K562 (cell line): ENCODE measurements around the gene TMEM245. TPM values are rescaled to one million over a fixed set of nuclear protein-coding genes. Genes with fewer than 3 reads are reported as not detected.

Experiments
- GTF2E2 ChIP-seq: fragments of 200-800 bp; sonication (Bioruptor generic); IDR thresholded peaks from 2 replicates; pipeline ENCODE4 v1.6.1; 2016; ENCODE audit warnings: missing genetic modification characterization, missing compliant biosample characterization
- LEF1 ChIP-seq: fragments of 450-650 bp; IDR thresholded peaks from 2 replicates; pipeline ENCODE4 v1.6.1; 2016; ENCODE audit warnings: mild to moderate bottlenecking
- MCM2 ChIP-seq: fragments of 450-650 bp; IDR thresholded peaks from 2 replicates; pipeline ENCODE4 v1.6.1; 2017; ENCODE audit warnings: low read depth, mild to moderate bottlenecking
- PML ChIP-seq: IDR thresholded peaks from 2 replicates; pipeline ENCODE4 v1.6.1; 2012; ENCODE audit warnings: low read length, inconsistent platforms
- RBM25 ChIP-seq: fragments of 200-400 bp; formaldehyde crosslinking; IDR thresholded peaks from 2 replicates; pipeline ENCODE4 v1.6.1; 2018; ENCODE audit warnings: low read length, low read depth, moderate library complexity; ENCODE audit not compliant: severe bottlenecking
- SMARCA5 ChIP-seq: fragments of 450-650 bp; IDR thresholded peaks from 2 replicates; pipeline ENCODE4 v1.6.1; 2016
- SMARCE1 ChIP-seq: fragments of 450-650 bp; IDR thresholded peaks from 2 replicates; pipeline ENCODE4 v1.7.1; 2016; ENCODE audit warnings: mild to moderate bottlenecking
- TRIM24 ChIP-seq, 2 experiments: fragments of 450-650 bp; IDR thresholded peaks; 2 replicates each; pipeline ENCODE4 v1.6.1; 2016
- YY1 ChIP-seq, 3 experiments: IDR thresholded peaks; 2 replicates each; pipeline ENCODE4 v1.6.1; 2011; ENCODE audit warnings: low read length in 2 of 3, mild to moderate bottlenecking in 2 of 3, moderate library complexity in 2 of 3, borderline replicate concordance in 1 of 3, control low read depth in 1 of 3, low read depth in 1 of 3; ENCODE audit not compliant: insufficient read depth in 3 of 3, insufficient replicate concordance in 2 of 3, control insufficient read depth in 1 of 3, insufficient read length in 1 of 3; ENCODE audit errors: extremely low read depth in 1 of 3
- ZBTB1 ChIP-seq: sonication (generic); formaldehyde crosslinking; IDR thresholded peaks from 2 replicates; pipeline ENCODE4 v1.8.1; 2023; ENCODE audit warnings: missing genetic modification reagents, low read depth, mild to moderate bottlenecking, borderline replicate concordance
- ZZZ3 ChIP-seq: fragments of 450-650 bp; IDR thresholded peaks from 2 replicates; pipeline ENCODE4 v1.6.1; 2016; ENCODE audit warnings: antibody characterized with exemption, mild to moderate bottlenecking, moderate library complexity
- polyA plus RNA-seq, 8 experiments: library from polyadenylated mRNA; depleted of rRNA in 4 of 8; stranded (reverse) in 5 of 8; unstranded in 3 of 8; fragments of >200 nt; fragmentation: Nextera tagmentation in 2 of 8; fragmentation: Illumina TruSeq in 1 of 8; extraction: Ambion mirVana in 2 of 8; extraction: Trizol in 1 of 8; gene quantifications; 2 replicates each; pipeline versions ENCODE4 v1.2.1 to v1.2.3, GENCODE V29; 2011 to 2014; ENCODE audit warnings: inconsistent platforms in 1 of 8, missing spikeins in 1 of 8
- total RNA-seq, 7 experiments: library from RNA; depleted of rRNA in 6 of 7; stranded (reverse); fragments of >200 nt in 6 of 7; fragmentation: Illumina TruSeq in 2 of 7; extraction: Trizol in 2 of 7; gene quantifications; 2 replicates each; pipeline versions ENCODE4 v1.2.1 to v1.2.3, GENCODE V29; 2011 to 2021; ENCODE audit warnings: low replicate concordance in 1 of 7
- TF ChIP-seq, protein P1 (sequence below), 2 experiments: fragments of 450-650 bp in 1 of 2; sonication (generic) in 1 of 2; formaldehyde crosslinking in 1 of 2; IDR thresholded peaks; 2 replicates each; pipeline versions ENCODE4 v1.7.1 to v1.9.0; 2016 to 2022; ENCODE audit warnings: inconsistent platforms in 1 of 2, mild to moderate bottlenecking in 1 of 2, missing genetic modification reagents in 1 of 2
- TF ChIP-seq, protein P2 (sequence below), 2 experiments: IDR thresholded peaks; 2 replicates each; pipeline ENCODE4 v1.6.1; 2011; ENCODE audit warnings: borderline replicate concordance in 1 of 2, control low read depth in 1 of 2, low read depth in 1 of 2, low read length in 1 of 2, mild to moderate bottlenecking in 1 of 2, mixed read lengths in 1 of 2, moderate library complexity in 1 of 2; ENCODE audit not compliant: insufficient read depth in 1 of 2, insufficient read length in 1 of 2, poor library complexity in 1 of 2, severe bottlenecking in 1 of 2; ENCODE audit errors: extremely low read depth in 1 of 2

The TMEM245 gene
- total and polyA plus RNA-seq, 9 of the 15 experiments (the other 6 are each of a cell fraction or from before 2014, with no cell fraction given): 8.5 to 43.2 (median 24.3) TPM

DNA sequence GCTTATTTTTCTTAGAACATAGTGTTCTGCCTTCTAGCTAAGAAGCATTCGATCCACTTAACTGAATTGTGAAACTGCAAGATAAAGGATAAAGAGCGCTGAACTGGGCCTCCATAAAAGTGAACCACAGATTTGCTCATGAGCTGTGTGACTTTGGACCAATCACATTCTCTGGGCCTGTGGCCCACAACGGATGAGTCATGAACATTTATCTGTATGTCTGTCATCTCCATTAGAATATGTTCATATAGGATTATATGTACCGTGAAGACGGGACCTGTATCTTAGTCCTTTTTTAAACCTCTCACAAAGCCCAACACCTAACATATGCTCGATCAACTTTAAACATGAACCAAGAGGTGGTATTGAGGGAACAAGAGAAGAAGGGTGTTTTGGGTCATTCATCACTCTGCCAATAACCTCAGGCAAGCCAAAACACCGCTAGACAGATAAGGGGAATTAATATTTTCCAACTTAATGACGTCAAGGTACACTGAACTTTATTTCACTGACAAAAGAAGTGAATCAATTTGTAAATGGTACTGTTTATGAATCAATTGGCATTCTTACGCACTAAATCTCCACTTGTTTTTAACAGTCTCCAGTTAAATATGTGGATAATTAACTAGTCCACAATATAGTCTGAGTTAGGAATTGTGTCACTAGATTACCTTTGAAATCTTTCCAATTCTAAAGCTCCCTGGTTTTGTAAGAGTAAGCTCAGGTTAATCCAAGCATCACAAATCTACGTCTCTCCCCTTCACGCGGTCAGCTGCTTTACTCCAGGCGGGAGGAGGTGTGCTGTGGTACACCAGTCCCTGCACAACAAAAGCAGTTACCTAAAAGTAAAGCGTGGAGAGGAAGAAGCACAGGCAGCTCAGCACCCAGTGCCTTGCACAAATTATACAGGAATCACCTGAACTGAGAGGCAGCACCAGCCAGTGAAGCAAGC is 1.6 kb downstream of the TMEM245 start (continued):
- TF ChIP-seq RBM25: peak; percentile 77
- peak; percentile 82 for TF ChIP-seq SMARCE1
- no peak for TF ChIP-seq ZBTB1
- peak; percentile 10; the same call in 1 of the 2 replicates for TF ChIP-seq LEF1
- TF ChIP-seq MCM2: no peak
- TF ChIP-seq, protein P1, sequence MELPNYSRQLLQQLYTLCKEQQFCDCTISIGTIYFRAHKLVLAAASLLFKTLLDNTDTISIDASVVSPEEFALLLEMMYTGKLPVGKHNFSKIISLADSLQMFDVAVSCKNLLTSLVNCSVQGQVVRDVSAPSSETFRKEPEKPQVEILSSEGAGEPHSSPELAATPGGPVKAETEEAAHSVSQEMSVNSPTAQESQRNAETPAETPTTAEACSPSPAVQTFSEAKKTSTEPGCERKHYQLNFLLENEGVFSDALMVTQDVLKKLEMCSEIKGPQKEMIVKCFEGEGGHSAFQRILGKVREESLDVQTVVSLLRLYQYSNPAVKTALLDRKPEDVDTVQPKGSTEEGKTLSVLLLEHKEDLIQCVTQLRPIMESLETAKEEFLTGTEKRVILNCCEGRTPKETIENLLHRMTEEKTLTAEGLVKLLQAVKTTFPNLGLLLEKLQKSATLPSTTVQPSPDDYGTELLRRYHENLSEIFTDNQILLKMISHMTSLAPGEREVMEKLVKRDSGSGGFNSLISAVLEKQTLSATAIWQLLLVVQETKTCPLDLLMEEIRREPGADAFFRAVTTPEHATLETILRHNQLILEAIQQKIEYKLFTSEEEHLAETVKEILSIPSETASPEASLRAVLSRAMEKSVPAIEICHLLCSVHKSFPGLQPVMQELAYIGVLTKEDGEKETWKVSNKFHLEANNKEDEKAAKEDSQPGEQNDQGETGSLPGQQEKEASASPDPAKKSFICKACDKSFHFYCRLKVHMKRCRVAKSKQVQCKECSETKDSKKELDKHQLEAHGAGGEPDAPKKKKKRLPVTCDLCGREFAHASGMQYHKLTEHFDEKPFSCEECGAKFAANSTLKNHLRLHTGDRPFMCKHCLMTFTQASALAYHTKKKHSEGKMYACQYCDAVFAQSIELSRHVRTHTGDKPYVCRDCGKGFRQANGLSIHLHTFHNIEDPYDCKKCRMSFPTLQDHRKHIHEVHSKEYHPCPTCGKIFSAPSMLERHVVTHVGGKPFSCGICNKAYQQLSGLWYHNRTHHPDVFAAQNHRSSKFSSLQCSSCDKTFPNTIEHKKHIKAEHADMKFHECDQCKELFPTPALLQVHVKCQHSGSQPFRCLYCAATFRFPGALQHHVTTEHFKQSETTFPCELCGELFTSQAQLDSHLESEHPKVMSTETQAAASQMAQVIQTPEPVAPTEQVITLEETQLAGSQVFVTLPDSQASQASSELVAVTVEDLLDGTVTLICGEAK (IDR thresholded peaks at IDR 0.05): peak; percentile 27; the same call in 1 of the 2 replicates
- TF ChIP-seq, protein P1 (CRISPR knock-in tag; IDR thresholded peaks at IDR 0.05): no peak
- no peak for TF ChIP-seq GTF2E2 (tag)
- TF ChIP-seq SMARCA5: no peak
- TF ChIP-seq, protein P2, sequence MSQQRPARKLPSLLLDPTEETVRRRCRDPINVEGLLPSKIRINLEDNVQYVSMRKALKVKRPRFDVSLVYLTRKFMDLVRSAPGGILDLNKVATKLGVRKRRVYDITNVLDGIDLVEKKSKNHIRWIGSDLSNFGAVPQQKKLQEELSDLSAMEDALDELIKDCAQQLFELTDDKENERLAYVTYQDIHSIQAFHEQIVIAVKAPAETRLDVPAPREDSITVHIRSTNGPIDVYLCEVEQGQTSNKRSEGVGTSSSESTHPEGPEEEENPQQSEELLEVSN (IDR thresholded peaks at IDR 0.05; ENCODE audit: borderline replicate concordance in 1 of 2, extremely low read depth in 1 of 2, insufficient read depth in 1 of 2, insufficient read length in 1 of 2, low read depth in 1 of 2, low read length in 1 of 2, poor library complexity in 1 of 2, severe bottlenecking in 1 of 2): peak in 1 of 2 experiments; percentile 49
- no peak for TF ChIP-seq ZZZ3
- 0 out of 2 replicates have a peak, but pooled peaks have one; percentile 16 for TF ChIP-seq PML
- TF ChIP-seq TRIM24 (IDR thresholded peaks at IDR 0.05): 0 out of 4 replicates have a peak, but pooled peaks have one; percentile 4 to 5
- TF ChIP-seq YY1 (IDR thresholded peaks at IDR 0.05; ENCODE audit: borderline replicate concordance in 1 of 3, control insufficient read depth in 1 of 3, extremely low read depth in 1 of 3, insufficient read depth in 3 of 3, insufficient read length in 1 of 3, insufficient replicate concordance in 2 of 3, low read depth in 1 of 3, low read length in 2 of 3): peak in 1 of 3 experiments; percentile 12
